Measurements from ENCODE around the gene REPS2. TPM values are rescaled to one million over a fixed set of nuclear protein-coding genes. Genes with fewer than 3 reads are reported as not detected.

The REPS2 gene
- polyA plus RNA-seq, 3 donors = 2.1 to 4.7 (median 3.6) TPM

- DNase-seq = no peak
- Histone ChIP-seq H2AFZ (ENCODE audit: insufficient read depth, low read depth, low read length, poor library complexity, severe bottlenecking) (no peak overlapping the region), H3K27ac (ENCODE audit: low read depth in 1 of 2, low read length in 2 of 2) (no peak overlapping the region), H3K4me1 (ENCODE audit: control insufficient read depth in 1 of 2, insufficient read depth in 2 of 2, low read length in 2 of 2) (peaks cover 22 to 25% of the 10 kb centered on the region in 2 donors), H3K4me2 (replicated peaks; ENCODE audit: extremely low read depth, low read length, poor library complexity, severe bottlenecking) (no peak overlapping the region), H3K9me3 (replicated peaks in 1 of 2; ENCODE audit: control insufficient read depth in 1 of 2, insufficient read depth in 1 of 2, low read length in 2 of 2) (no peaks in the 10 kb centered on the region), H3K9ac (ENCODE audit: insufficient read depth, low read length, poor library complexity, severe bottlenecking) (no peak overlapping the region), H4K20me1 (ENCODE audit: insufficient read depth, low read length) (no peaks in the 10 kb centered on the region), H3K79me2 (ENCODE audit: insufficient read depth, low read length) (no peaks in the 10 kb centered on the region), H3K36me3 (replicated peaks in 1 of 2; ENCODE audit: control insufficient read depth in 1 of 2, insufficient read depth in 2 of 2, low read length in 2 of 2) (no peaks in the 10 kb centered on the region), H3K4me3 (replicated peaks in 1 of 3; ENCODE audit: low read depth in 2 of 3, low read length in 3 of 3) (no peak overlapping the region), H3K27me3 (ENCODE audit: control insufficient read depth in 2 of 2, insufficient read depth in 2 of 2, low read length in 2 of 2) (peaks cover 0 to 23% of the 10 kb centered on the region in 2 donors)
- H3K27ac Mint-ChIP-seq = no peak overlapping the region
- peaks cover 0 to 30% (median 0%) of the 10 kb centered on the region in 3 donors for H3K27me3 Mint-ChIP-seq (ENCODE audit: low read depth in 3 of 3)
- no CpG with 5 or more reads among the region's 6 CpGs for WGBS (ENCODE audit: insufficient coverage)
- no peak for TF ChIP-seq CTCF (IDR thresholded peaks at IDR 0.05)
- H3K4me3 Mint-ChIP-seq = no peak overlapping the region
- H3K4me1 Mint-ChIP-seq = peaks cover 18% of the 10 kb centered on the region
- no peaks in the 10 kb centered on the region for H3K36me3 Mint-ChIP-seq
- peaks cover 0 to 3% (median 0%) of the 10 kb centered on the region in 7 donors for H3K9me3 Mint-ChIP-seq
- intact Hi-C loops (cut with micrococcal nuclease) = no loop called here
These were observed 29.3 kb upstream of the REPS2 start for GRCh38 chrX:16917120-16917519.

GRCh38 chrX:16918979-16919378 is 27.5 kb upstream of the REPS2 start:
- no peak overlapping the region for H3K9ac ChIP-seq (ENCODE audit: insufficient read depth, low read length, poor library complexity, severe bottlenecking)
- Mint-ChIP-seq H3K27me3 (ENCODE audit: low read depth in 3 of 3) (peaks cover 0 to 28% (median 0%) of the 10 kb centered on the region in 3 donors), H3K27ac (no peak overlapping the region), H3K4me3 (no peak overlapping the region), H3K9me3 (peaks cover 0 to 6% (median 0%) of the 10 kb centered on the region in 7 donors), H3K36me3 (no peaks in the 10 kb centered on the region), H3K4me1 (peaks cover 7% of the 10 kb centered on the region)
- no peak for DNase-seq
- TF ChIP-seq CTCF (IDR thresholded peaks at IDR 0.05) = no peak
- peaks cover 0 to 26% of the 10 kb centered on the region in 2 donors for H3K27me3 ChIP-seq (ENCODE audit: control insufficient read depth in 2 of 2, insufficient read depth in 2 of 2, low read length in 2 of 2)
- H3K79me2 ChIP-seq (ENCODE audit: insufficient read depth, low read length) = no peaks in the 10 kb centered on the region
- H3K27ac ChIP-seq (ENCODE audit: low read depth in 1 of 2, low read length in 2 of 2) = no peak overlapping the region
- no peaks in the 10 kb centered on the region for H4K20me1 ChIP-seq (ENCODE audit: insufficient read depth, low read length)
- intact Hi-C loops (cut with micrococcal nuclease) = no loop called here
- H3K4me2 ChIP-seq (replicated peaks; ENCODE audit: extremely low read depth, low read length, poor library complexity, severe bottlenecking) = no peak overlapping the region
- H3K36me3 ChIP-seq (replicated peaks in 1 of 2; ENCODE audit: control insufficient read depth in 1 of 2, insufficient read depth in 2 of 2, low read length in 2 of 2) = no peaks in the 10 kb centered on the region
- H3K9me3 ChIP-seq (replicated peaks in 1 of 2; ENCODE audit: control insufficient read depth in 1 of 2, insufficient read depth in 1 of 2, low read length in 2 of 2) = no peaks in the 10 kb centered on the region
- H3K4me3 ChIP-seq (replicated peaks in 1 of 3; ENCODE audit: low read depth in 2 of 3, low read length in 3 of 3) = no peak overlapping the region
- peaks cover 6 to 7% of the 10 kb centered on the region in 2 donors for H3K4me1 ChIP-seq (ENCODE audit: control insufficient read depth in 1 of 2, insufficient read depth in 2 of 2, low read length in 2 of 2)
- H2AFZ ChIP-seq (ENCODE audit: insufficient read depth, low read depth, low read length, poor library complexity, severe bottlenecking) = no peak overlapping the region
